ENCODE measurements around the gene PTX4. TPM values are rescaled to one million over a fixed set of nuclear protein-coding genes. Genes with fewer than 3 reads are reported as not detected.

The PTX4 gene
- total RNA-seq, 1 experiment from 2014 or later, result not detected

GRCh38 chr16:1461146-1461545 is 27.6 kb downstream of the PTX4 start:
- DNase-seq (ENCODE audit: low read depth), result no peak

DNA sequence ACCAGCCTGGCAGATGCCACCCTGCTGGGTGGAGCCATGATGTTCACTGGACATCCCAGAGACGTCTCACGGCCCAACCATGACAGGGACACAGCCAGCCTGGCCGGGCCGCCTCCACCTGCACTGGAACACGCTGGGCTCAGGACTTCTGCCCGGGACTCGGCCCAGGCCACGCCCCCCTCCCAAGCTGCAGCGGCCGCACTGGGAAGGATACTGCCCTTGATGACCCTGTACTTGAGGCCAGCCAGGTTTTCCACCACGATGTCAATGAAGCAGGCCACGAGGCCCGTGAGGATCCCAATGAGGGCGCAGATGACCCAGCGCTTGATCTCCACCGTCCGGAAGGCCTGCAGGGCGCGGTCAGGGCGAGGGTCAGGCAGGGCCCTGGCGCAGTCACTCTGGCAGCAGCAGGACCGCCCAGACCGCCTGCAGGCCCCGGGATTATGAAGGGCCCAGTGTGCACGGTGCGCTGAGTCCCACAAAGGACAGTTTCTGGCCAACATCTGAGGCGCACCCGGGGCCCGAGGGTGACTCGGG is 28.1 kb downstream of the PTX4 start:
- DNase-seq (ENCODE audit: low read depth), result no peak

DNA sequence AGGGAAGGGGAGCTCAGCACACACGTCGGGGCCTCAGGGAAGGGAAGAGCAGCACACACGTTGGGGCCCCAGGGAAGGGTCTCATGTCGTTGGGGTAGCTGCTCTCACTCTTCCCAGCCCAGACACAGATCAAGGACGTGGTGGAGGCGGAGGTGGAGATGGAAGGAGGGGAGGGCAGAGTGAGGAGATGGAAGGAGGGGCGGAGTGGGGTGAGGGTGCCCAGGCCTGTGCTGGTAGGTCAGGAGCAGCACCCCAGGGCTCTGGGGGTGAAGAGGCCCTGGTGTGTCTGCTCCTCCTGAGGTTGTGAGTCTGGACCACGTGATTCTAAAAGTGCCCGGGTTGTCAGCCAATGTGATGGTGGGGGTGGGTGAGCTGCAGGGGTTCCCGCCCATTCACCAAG is 28.8 kb downstream of the PTX4 start:
- no peak for DNase-seq (ENCODE audit: low read depth)

DNA sequence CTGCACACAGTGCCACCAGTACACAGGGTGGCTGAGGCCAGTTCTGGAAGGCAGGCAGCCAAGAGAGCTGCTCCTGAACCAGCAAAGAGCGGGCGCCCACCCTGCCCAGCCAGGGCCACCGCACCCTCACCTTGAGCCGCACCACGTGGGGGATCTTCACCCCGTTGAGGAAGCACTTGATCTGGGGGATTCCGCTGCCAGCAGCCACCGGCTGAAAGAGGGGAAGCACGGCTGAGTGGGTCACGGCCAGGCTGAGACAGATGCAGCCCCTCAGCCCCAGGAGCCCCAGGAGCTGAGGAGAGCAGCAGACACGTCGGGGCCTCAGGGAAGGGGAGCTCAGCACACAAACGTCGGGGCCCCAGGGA is 29.8 kb downstream of the PTX4 start:
- DNase-seq (ENCODE audit: low read depth), result no peak

DNA sequence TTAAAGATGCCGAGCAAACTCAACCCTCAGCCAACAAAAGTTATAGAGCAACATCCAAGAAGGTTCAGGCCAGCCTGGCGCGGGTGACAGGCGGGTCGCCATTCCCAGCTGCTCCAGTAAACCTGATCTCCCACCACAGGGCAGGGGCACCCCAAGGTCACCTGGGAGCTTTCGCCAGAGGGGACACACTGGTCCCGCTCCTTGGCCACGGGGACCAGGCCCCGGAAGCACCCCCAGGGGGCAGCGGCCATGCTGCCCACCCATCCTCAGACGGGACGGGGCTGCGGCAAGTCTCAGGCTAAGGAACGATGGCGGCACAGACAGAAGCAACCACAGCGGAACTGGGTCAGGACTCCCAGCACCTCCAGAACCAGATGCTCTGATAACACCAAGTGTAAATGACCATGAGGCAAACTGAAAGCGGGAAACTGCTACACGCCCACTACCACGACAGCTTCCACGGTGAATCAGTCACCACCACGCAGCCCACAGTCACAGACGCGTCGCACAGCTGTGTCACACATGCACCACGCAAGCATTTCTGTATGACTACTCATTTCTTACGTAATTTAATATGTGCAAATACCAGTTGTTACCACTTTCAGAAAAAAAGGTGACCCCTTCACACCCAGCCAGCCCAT is 30.3 kb downstream of the PTX4 start:
- DNase-seq (ENCODE audit: low read depth), result no peak

DNA sequence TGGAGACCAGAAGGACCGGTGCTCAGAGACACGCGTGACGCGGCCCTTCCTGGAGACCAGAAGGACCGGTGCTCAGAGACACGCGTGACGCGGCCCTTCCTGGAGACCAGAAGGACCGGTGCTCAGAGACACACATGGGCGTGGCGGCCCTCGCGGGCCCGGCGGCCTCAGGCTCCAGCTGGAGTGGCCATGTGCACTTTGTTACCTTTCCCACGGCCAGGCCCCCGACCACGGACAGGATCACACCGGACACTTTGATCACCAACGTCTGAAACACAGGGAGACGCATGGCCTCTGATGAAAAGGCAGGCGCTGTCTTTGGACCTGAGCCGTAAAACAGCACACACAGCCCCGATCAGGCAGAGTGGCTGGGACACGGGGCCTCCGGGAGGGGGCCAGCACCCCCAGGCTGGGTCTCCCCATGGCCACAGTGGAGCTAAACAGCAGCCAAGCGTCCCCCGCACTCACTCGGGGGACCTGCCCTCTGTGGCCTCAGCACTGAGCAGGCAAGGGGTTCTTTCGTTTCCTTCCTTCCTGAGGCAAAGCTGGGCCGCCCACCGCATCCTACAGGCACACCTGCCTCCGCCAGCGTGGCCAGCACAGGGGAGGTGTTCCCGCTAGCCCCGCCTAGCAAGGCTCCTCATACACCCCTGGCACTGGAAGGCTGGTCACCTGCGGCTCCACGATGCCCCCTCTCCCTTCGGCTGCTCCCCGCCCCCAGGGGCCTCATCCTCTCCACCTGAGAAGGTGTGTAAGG is 31.1 kb downstream of the PTX4 start:
- no peak for DNase-seq (ENCODE audit: low read depth)

GRCh38 chr16:1456951-1457350 is 31.8 kb downstream of the PTX4 start:
- no peak for DNase-seq (ENCODE audit: low read depth)

GRCh38 chr16:1455190-1456171 is 33.3 kb downstream of the PTX4 start:
- DNase-seq (ENCODE audit: low read depth), result no peak

DNA sequence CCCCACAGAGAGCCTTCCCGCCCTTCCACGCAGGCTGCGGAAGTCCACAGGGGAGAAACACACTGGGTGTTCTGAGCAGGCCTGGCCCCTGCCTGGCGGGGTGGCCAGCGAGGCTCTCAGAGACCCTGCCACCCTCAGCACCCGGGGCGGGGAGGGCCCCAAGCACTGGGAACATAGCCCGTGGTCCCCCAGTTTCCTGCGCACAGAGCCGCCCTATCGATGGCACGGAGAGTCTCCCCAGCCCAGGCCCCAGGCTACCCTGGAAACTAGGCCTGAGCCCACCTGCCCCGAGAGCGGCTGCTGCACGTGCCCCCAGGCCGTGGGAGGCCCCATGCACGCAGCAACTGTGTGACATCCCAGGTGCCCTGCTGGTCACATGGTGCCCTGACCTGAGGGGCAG is 34.2 kb downstream of the PTX4 start:
- no peak for DNase-seq (ENCODE audit: low read depth)

GRCh38 chr16:1453316-1453715 is 35.4 kb downstream of the PTX4 start:
- DNase-seq (ENCODE audit: low read depth), result no peak

DNA sequence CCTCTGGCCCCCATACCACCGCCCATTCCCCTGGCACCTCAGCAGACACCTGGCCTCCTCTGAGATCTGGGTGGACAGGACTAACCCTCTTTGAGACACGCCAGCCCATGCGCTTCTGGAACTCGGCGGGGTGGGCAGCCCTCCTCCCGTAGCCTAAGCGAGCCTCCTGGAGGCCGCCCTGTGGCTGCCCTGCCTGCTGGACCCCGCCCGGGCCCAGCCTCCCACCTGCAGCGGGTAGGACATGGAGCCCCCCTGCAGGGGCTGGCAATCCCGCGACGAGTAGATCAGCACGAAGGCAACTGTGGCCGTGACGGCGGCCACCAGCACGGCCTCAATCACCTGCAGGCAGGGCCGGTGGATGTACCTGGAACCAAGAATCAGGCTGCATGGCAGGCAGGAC is 36.2 kb downstream of the PTX4 start:
- DNase-seq (ENCODE audit: low read depth), result no peak

DNA sequence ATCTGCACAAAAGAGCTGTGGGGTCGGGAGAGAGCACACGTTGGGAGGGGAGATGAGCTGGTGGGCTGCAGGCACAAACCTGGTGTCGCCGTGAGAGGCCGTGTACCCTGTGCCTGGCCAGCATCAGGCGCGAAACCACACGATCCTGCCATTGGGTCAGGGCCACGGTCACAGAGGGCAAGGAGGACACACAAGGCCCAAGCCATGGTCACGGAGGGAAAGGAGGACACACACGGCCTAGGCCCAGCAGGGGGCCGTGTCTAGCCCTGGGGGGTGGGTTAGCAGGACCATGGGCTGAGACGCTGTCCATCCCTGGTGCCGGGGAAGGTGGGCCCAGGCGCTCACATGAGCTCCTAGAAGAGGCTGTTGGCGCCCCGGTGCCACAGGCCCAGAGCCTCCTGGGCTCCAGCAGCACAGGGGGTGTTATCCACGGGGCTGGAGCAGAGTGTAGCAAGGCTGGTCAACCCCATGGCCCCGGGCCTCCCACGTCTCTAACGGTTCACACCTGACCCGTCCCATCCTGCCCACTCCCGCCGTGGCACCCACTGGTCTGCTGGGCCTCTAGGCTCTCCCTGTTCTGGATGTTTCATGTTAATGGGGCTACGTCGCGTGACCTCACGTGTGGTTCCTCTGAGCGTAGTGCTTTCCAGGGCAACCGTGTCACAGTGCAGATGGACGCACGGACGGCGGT is 36.9 kb downstream of the PTX4 start:
- DNase-seq (ENCODE audit: low read depth), result no peak

- DNase-seq (ENCODE audit: low read depth), result no peak
Observed at GRCh38 chr16:1450841-1451240, 37.9 kb downstream of the PTX4 start.

- no peak for DNase-seq (ENCODE audit: low read depth)
Observed at GRCh38 chr16:1450218-1450617, 38.5 kb downstream of the PTX4 start.

DNA sequence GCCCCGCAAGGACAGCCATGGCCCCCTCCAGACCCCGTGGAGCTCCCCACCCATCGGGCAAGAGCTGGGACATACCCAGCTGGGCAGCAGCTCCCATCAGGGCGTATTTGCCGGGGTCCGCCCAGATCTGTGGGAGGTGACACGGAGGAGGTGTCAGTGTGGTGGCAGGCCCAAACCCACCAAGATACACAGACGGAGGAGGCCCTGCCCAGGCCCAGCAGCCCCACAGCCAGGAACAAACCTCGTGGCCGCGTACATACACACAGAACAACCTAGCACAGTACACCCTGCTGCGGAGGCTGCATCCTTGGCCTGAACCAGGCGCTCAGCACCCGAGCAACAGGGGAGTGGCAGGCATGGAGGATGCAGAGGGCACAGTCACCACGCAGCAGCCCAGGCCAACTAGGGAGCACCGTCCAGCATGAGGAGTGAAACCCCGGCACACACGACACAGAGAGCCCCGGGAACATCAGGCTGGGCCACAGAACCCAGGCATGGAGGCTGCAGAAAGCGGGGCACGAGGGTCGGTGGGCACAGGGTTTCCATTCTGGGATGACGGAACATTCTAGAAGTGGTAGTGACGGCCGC is 39.4 kb downstream of the PTX4 start:
- DNase-seq (ENCODE audit: low read depth), result no peak

- no peak for DNase-seq (ENCODE audit: low read depth)
Observed at GRCh38 chr16:1448536-1449116, 40.1 kb downstream of the PTX4 start.

DNA sequence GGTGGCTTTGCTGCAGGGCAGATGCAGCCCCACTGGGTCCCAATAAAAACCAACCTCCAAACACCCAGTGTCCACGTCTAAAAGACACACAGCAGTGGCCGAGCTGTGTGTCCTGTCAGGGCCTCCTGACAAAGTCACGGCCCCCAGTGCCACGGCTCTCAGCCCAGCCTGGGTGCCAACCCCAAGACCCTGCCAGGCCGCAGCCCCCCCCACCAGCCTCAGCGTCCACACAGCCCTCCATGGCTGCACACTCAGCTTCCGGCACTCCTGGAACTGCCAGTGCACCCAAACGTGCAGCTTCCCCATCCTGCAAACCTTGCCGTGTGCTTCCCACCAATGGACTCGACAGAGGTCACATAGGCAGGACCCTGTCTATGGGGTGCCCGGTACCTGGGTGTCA is 40.8 kb downstream of the PTX4 start:
- DNase-seq (ENCODE audit: low read depth), result no peak

- no peak for DNase-seq (ENCODE audit: low read depth)
Observed at GRCh38 chr16:1446296-1447080, 42.3 kb downstream of the PTX4 start.

GRCh38 chr16:1445518-1446203 is 43.1 kb downstream of the PTX4 start:
- DNase-seq (ENCODE audit: low read depth), result no peak

All from RPMI7951 (cell line).